Muscle of arm (tissue), 12 donors: ENCODE measurements around the gene PCNT. TPM values are rescaled to one million over a fixed set of nuclear protein-coding genes. Genes with fewer than 3 reads are reported as not detected.

Experiments
- DNase-seq: peaks from one replicate; pipeline ENCODE4 v3.0.0-alpha.2; 2013
- polyA plus RNA-seq, 12 donors: library from polyadenylated mRNA; unstranded; fragments of 120-200 nt; gene quantifications; one replicate each; pipeline ENCODE4 v1.2.1, GENCODE V29; 2013; ENCODE audit not compliant: insufficient read length in 12 of 12

Gene PCNT
- polyA plus RNA-seq, 12 donors: 39.5 to 88.8 (median 59.5) TPM; not detected in 1

DNA sequence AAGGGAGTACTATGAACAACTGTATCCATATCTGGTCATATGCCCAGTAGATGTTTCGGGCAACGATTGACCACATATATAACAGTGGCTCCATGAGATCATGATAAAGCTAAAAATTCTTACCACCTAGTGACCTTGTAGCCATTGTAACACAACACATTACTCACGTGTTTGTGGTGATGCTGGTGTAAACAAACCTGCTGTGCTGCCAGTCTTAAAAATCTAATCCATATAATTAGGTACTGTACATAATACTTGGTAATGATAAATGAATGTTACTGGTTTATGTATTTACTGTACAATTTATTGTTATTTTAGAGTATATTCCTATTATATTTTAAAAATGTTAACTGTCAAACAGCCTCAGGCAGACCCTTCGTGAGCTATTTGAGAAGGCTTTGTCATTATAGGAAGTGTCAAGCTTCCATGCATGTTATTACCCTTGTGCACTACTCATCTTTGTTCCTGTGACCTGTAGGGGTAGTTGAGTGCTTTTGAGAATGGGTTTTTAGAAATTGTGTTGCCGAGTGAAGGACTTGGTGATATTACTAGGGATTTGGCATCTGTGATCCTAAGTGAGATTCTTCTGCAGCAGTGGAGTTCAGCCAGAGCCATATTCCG is 158.4 kb downstream of the PCNT start:
- DNase-seq: no peak

DNA sequence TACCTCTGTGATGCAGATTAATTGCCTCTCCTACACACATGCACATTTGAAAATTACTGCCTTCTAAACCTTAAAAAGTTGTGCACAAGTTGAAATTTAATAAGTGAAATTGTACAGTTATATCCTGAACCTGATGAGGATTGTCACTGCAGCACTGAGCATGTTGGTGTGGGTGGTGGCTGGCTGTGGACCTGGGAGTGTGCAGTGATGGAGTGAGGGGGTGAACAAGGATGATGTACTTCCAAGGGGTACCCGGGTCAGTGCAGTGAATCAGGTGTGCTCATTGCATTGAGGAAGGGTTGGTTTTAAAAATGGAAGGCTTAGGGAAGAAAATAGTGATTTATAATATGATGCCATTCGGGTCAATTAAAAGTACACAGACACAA is 158.9 kb downstream of the PCNT start:
- DNase-seq: no peak

DNA sequence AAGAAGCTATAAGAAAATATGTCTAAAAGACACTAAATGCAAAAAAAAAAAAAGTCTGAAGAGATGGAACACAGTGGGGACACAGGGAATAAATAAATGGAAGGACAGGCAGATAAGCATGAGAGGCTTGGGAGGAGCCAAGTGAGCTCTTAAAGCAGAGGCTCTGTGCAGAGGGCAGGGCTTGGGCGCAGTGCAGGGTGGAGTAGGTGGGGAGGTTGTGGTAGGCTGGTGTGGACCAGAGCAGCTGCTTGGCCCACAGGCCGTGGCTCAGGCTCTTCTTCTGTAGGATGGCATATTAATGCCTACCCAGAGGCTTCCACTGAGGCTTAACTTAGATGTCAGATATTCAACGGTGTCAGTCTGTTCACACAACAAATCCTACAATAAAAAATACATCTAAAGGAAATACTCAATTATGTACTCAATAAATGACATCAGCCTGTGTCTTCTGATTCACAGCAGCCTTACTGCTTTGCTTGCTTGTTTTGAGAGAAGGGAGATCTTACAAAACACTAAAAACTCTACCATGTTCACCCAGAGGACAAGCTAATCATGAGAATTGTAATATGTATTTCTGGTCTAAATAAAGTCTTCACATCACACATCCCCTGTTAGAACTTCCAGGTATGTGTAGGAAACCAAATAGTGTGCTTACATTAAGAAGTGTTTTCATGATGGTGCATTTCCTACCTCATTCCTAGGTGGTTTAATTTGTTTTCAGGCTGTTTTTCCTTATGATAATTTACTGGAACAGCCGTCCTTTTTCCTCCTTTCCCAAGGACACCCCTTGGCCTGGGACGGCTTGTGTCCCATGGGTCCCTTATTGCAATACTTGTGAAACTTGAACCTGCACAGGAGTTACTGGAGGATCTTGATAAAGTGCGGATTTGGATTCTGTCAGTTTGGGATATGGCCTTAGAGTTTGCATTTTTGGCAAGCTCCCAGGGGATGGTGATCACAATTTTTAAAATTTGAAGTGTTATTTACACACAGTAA is 159.6 kb downstream of the PCNT start:
- no peak for DNase-seq

DNA sequence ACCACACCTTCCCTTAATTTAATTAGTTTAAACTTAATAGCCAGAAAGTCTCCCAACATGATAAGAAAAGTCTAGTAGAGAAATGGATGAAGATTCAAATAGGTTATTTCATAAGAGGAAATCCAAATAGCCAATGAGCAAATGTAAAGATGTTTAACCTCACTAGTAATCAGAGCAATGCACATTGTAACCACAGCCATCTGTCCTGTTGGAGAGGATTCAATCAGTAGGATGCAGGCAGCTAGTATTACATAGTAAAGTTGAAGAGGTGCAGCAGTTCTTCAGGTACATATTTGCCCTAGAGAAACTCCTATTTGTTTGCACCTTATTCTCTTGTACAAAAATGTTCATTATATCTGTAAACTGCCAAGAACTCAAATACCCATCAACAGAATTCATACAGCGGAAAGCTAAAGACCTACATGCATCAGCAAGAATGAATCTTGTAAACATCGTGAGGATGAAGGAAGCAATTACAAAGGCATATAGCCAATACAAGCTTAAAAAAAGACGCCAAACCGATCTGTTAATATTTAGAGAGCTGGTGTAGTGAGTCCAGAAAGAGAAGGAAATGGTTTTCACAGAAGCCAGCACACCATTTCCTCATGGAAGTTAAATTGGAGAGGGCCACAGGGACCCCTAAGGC is 162.6 kb downstream of the PCNT start:
- DNase-seq: no peak

DNA sequence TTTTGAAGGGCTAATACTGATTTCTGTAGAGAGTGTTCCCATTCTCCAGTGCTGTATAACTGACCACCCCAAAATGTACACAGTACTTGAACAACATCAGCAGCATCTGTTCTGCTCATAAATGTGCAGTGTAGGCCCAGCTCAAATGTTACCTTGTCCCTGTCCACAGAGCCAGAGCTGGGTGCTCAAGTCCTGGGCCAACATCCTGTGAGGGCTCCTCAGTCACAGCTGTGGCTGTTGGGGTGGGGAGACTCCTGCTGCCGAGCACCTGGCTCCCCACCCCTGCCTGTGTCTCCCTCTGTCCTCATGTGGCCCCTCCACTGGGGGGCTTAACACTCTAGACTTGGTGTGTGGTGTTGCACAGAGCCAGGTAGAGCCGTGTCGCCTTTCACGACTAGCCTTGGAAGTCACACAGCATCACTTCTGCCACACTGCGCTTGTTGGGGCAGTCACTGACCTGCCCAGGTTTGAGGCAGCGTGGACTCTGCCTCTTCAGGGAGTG is 165.3 kb downstream of the PCNT start:
- DNase-seq: no peak

DNA sequence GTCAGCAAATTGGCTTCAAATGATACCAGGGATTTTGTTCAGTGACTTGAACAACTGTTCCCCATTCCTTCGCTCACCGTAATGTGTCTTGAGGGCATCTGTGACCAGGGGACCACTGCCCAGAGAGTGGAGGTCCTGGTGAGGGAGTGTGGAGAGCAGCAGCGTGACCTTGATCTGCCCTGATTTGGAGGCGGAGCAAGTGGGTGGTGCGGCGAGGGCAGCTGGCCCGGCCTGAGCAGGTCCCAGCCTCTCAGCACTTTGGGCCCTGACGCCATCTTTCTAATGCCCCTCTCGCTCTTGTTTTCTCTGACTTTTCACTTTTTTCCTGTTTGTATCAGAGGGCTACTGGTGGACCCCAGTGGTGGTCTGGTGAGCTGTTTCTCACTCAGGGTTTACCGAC is 165.8 kb downstream of the PCNT start:
- no peak for DNase-seq

DNA sequence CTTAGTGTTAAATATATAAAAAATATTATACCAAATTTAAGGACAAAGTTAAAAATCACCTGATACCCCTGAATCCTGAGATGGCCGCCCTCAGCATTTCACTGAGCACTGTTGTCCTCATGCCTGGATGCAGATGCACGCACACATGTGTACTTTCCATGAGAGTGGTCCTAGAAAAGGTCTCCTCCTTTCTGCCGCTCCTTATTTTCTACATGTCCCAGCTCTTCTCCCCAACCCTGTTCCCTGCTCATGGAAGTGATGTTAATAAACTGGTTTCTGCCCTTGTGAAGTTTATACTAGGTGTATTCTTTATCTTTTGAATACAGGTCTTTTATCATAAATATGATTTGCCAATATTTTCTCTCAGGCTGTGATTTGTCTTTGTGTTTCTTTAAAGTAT is 167.6 kb downstream of the PCNT start:
- DNase-seq: no peak

DNA sequence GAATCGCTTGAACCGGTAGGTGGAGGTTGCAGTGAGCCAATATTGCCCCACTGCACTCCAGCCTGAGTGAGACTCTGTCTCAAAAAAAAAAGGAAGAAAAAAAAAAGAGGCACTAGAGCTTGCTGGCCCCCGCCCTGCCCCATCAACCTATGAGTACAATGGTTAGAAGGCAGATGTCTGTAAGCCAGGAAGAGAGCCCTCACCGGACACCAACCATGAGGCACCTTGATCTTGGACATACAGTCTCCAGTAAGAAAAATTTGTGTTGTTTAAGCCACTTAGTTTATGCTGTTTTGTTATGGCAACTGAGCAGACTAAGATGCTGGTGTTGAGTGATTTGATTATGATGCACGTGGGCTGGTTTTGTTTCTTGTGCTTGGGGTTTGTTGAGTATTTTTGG is 168.9 kb downstream of the PCNT start:
- no peak for DNase-seq

DNA sequence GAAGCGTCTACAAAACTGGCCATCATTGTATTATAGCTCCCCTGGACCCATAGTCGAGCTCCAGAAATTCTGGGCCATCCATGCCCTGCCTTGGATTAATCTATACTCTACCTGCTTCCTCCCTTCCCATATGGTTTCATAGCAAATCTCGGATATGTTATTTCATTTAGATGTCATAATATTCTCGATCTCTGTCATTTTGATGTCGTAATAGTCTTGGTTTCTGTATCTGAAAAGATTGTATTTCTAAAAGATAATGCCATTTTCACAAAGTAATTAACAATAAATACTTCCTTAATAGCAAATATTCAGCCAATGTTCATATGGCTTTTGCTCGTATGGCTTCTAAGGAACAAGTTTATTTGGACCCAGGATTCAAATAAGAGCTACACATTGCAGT is 169.9 kb downstream of the PCNT start:
- DNase-seq: no peak

Other genes starting within 250 kb of the PCNT start
- 100 to 1,000 TPM; 417 to 953 (median 482) TPM for gene COL6A2, start 226.0 kb upstream of the PCNT start, polyA plus RNA-seq
- 1 to 10 TPM in 7 of 12 donors, under 1 TPM in 3, not detected in 2; 0.13 to 2.8 (median 1.6) TPM for gene FTCD, start 168.6 kb upstream of the PCNT start, polyA plus RNA-seq
- 10 to 100 TPM in 4 of 12 donors, 1 to 10 TPM in 6, not detected in 2; 4.2 to 18.6 (median 9.6) TPM for gene SPATC1L, start 139.7 kb upstream of the PCNT start, polyA plus RNA-seq
- 10 to 100 TPM in 11 of 12 donors, not detected in 1; 27.1 to 52.3 (median 33.1) TPM for gene LSS, start 95.4 kb upstream of the PCNT start, polyA plus RNA-seq
- gene MCM3AP, start 38.5 kb upstream of the PCNT start, polyA plus RNA-seq: 10 to 100 TPM in 11 of 12 donors, not detected in 1; 51.5 to 81.8 (median 55.6) TPM
- gene YBEY, start 37.8 kb upstream of the PCNT start, polyA plus RNA-seq: 10 to 100 TPM in 10 of 12 donors, not detected in 2; 10.0 to 27.1 (median 19.1) TPM
- gene C21orf58, start 286 bp upstream of the PCNT start, polyA plus RNA-seq: 10 to 100 TPM in 2 of 12 donors, 1 to 10 TPM in 9, not detected in 1; 4.2 to 14.4 (median 6.5) TPM
- gene DIP2A, start 134.7 kb downstream of the PCNT start, polyA plus RNA-seq: 10 to 100 TPM in 11 of 12 donors, not detected in 1; 18.4 to 42.8 (median 24.6) TPM